IPS-NIHi11 (cell line): ENCODE data around the gene RPS2.

Experiments
- DNase-seq: peaks from one replicate; pipeline ENCODE4 v3.0.0; 2012; ENCODE audit warnings: mixed read lengths, low spot score

RPS2 gene

DNA sequence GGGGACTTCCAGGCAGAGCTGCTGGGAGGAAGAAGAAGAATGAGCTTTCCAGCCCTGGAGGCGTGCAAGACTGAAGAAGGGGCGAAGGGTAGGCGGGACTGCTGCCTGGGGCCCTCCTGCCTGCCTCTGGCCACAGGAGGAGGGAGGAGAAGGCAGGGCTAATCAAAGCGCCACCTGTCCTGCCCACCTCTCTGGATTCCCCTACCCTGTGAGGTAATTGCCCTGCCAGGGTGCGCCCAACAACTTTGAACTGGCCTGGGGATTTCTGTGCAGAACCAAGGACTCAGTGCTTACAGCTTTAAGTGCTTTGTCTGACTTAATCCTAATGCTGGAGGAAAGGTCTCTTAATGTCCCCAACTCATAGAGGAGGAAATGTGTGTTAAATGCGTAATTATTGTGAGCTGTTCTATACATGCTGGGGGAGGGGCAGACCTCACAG, 16.8 kb upstream of the RPS2 start, which contains the start of gene NOXO1:
Gene NOXO1, minus strand, starts transcription at position 72 of the 439 bp plus-strand sequence. CDS start 290 bp downstream, outside the sequence.
- DNase-seq: no peak

DNA sequence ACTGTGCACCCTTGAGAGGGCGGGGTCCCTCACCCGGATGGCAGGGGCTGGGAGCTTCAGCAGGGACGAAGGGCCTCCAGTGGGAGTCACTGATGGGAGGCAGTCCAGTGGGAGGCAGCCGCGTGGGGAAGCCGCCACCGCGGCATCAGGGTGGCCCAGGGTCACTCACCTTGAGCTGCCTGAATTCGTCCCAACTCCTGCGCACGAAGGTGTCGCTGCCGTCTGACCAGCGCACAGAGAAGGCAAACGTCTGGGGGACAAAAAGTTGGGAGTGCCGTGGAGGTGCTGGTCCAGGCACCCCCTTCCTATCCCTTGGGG, 16.1 kb upstream of the RPS2 start:
- no peak for DNase-seq

GRCh38 chr16:1980030-1980769, 15.6 kb upstream of the RPS2 start:
- DNase-seq: no peak

GRCh38 chr16:1979271-1980029, 14.8 kb upstream of the RPS2 start:
- peak; percentile 88 for DNase-seq

DNA sequence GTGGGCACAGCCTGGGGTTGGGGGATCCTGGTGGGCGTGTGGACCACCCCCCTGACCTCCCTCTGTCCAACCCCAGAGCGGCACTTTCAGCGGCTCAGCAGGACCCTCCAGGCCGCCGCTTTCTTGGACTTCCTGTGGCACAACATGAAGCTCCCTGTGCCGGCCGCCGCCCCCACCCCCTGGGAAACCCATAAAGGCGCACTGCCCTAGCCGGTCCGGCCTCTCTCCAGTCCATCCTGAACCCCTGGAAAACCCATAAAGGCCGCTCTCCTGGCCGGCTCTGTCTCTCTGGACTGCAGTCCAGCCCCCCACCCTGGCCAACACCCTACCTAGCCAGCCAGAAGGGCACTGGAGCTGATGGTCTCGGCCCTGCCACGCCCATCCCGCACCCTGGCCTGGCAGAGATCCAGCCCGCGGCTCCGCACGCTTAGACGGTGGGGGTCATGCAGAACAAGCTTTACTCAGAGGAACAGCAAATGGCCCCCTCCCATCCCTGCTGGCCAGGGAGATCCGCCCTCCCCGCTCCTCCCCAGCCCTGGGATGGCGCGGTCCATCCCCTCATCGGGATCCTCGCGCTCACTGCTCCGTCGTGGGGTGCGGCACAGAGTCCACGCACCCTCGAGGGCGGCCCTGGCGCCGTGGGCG, 14.0 kb upstream of the RPS2 start:
- peak; percentile 59 for DNase-seq

- DNase-seq: no peak
These were observed 13.2 kb upstream of the RPS2 start for GRCh38 chr16:1977875-1978268.

DNA sequence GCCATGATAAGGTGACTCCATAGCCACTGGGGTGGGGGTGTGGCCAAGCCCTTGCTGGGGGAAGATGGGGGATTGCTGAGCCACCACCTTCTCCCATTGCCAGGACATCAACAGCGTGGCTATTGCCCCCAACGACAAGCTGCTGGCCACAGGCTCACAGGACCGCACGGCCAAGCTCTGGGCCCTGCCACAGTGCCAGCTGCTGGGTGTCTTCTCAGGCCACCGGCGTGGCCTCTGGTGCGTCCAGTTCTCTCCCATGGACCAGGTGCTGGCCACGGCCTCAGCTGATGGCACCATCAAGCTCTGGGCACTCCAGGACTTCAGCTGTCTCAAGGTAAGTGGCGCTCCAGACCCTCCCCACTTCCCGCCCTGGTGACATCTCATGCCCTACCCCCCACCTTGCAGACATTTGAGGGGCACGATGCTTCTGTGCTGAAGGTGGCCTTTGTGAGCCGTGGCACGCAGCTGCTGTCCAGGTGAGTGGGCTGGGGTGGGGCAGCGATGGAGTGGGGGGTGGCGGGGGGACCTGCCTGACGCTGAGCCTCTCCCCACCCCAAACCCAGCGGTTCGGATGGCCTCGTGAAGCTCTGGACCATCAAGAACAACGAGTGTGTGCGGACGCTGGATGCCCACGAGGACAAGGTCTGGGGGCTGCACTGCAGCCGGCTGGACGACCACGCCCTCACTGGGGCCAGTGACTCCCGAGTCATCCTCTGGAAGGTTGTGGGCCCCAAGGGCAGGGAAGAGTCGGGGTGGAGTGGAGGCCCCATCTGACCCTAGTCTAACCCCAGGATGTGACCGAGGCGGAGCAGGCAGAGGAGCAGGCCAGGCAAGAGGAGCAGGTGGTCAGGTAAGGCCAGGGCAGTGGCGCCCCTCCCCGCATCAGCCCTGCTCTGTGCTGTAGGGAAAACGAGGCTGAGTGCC, 12.6 kb upstream of the RPS2 start:
- no peak for DNase-seq

GRCh38 chr16:1976216-1976520, 11.5 kb upstream of the RPS2 start:
- no peak for DNase-seq

GRCh38 chr16:1975432-1976215, 11.0 kb upstream of the RPS2 start:
- DNase-seq: no peak

DNA sequence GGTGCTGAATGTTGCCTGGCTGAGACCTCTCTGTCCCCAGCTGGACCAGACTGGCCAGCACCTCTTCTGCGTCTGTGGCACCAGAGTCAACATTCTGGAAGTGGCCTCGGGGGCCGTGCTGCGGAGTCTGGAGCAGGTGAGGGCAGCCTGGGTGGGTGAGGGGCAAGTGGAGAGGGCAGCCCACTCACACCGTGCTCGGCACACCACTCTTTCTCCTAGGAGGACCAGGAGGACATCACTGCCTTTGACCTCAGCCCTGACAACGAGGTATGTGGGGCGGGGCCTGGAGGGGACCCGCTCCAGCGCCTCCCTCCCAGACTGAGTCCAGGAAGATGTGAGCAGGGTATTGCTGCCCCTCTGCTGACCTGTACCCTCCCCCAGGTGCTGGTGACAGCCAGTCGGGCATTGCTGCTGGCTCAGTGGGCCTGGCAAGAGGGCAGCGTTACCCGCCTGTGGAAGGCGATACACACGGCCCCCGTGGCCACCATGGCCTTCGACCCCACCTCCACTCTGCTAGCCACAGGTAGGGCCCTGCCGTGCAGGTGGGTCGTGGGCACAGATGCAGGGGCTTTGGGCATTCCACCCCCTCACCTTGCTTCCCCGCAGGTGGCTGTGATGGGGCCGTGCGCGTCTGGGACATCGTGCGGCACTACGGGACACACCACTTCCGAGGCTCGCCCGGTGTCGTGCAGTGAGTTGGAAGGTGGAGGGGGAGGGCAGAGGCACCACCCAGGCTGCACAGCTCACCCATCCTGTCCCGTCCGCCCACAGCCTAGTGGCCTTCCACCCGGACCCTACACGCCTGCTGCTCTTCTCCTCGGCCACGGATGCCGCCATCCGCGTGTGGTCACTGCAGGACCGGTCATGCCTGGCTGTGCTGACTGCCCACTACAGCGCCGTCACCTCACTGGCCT, 9.8 kb upstream of the RPS2 start:
- DNase-seq: no peak

GRCh38 chr16:1973461-1974156, 9.0 kb upstream of the RPS2 start:
- no peak for DNase-seq

DNA sequence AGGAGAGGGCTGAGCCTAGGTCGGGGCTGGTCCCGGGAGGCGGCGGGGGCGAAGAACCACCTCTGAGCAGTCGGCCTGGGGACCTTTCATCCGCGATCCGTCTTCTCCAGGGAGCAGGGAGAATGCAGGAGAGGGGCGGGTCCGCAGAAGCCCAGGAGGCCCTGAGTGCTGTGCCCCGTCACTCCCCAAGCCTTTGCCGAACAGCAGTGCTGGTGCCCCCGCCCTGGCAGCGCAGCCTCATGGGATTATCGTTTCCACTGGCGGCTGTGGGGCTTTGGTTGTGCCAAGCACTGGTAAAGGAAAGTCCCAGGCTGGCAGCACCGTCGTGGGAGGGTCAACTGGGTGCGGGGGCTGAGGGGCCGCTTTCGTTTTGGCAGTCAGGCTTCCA, 7.9 kb upstream of the RPS2 start:
- DNase-seq: no peak

DNA sequence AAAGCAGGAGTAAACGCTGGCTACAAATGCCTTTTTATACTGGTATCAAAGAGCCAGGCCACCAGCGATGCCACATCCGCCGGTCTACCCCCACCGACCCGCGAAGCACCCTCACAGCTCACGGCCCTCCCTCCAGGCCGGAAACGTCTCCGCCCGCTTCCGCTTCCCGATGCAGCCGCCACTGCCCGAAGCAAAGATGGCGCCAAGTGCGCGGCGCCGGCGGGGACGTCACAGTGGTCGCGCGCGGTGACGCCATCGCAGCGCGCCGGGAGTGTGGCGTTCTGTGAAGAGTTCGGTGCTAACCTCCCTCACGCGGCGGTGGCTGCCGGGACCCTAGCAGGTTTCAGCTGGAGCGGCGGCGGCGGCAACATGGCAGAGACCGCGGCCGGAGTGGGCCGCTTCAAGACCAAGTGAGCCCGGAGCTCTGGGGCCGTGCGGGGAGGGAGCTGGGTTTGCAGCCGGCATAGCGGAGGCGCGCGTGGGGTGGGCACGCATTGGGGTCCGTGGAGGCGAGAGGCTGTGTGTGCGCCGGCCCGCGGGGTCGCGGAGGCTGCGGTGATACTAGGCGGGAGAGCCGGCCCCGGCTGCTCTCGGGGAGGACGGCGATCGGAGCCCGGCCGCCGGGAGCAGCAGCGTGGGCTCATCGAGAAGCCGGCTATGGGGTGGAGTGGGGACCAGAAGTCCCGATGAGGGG, 7.3 kb upstream of the RPS2 start, which contains the start of gene TBL3:
Gene TBL3, plus strand, starts transcription at position 258 of the 694 bp plus-strand sequence. Its CDS starts 112 bp downstream, at position 370.
- peak; percentile 96 for DNase-seq

DNA sequence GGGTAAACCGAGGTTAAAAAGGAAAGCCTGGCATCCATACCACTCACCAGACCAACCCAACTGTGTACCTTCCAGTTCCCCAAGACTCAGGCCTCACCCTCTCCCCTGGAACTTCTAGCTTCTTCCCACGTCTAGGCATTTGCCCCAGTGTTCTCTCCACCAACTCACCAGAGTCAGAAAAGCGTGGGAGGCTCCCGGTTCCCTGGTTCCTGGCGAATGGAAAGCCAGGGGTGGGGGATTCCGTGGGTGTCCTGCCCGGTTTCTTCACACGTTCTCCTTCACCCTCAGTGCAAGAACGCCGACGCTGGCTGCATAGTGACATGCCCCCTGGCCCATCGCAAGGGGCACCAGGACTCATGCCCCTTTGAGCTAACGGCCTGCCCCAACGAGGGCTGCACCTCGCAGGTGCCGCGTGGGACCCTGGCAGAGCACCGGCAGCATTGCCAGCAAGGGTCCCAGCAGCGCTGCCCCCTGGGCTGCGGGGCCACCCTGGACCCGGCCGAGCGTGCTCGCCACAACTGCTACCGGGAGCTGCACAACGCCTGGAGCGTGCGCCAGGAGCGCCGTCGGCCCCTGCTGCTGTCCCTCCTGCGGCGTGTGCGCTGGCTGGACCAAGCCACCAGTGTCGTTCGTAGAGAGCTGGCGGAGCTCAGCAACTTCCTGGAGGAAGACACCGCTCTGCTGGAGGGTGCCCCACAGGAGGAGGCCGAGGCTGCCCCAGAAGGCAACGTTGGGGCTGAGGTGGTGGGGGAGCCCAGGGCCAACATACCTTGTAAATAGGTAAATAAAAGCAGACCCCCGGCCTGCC, 3.7 kb upstream of the RPS2 start:
- DNase-seq: no peak

GRCh38 chr16:1966460-1966859, 1.8 kb upstream of the RPS2 start, which contains the start of gene RNF151:
Gene RNF151 (plus strand): TSS chr16:1966856. CDS start chr16:1966882, 26 bp downstream.
- no peak for DNase-seq

DNA sequence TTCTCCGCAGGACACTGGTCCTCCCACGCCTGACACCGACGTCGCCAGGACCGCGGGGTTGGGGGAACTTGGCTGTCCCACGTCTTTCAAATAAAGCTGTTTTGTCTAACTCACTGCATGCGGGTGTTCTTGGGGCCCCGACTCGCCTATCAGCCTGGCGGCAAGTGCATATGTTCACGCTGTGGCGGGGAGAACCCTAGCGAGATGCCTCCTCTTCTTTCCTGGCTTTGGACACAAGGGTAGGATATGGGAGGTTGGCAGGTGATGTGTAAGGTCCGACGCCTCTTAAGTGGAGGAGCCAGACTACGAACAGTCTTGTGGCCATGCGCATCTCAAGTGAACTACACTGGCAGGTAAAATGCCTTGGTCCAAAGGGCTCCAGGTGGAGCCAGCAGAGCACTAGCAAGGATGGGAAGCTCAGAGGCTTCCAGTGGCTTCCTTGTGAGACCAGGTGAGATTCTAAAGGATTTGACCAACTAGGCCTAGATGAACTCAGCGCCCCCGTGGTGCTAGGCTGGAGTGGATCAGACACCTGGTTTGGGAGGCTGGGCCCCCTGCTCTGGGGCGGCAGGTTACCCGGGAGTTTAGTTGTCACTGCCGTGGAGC, 873 bp upstream of the RPS2 start:
- no peak for DNase-seq

DNA sequence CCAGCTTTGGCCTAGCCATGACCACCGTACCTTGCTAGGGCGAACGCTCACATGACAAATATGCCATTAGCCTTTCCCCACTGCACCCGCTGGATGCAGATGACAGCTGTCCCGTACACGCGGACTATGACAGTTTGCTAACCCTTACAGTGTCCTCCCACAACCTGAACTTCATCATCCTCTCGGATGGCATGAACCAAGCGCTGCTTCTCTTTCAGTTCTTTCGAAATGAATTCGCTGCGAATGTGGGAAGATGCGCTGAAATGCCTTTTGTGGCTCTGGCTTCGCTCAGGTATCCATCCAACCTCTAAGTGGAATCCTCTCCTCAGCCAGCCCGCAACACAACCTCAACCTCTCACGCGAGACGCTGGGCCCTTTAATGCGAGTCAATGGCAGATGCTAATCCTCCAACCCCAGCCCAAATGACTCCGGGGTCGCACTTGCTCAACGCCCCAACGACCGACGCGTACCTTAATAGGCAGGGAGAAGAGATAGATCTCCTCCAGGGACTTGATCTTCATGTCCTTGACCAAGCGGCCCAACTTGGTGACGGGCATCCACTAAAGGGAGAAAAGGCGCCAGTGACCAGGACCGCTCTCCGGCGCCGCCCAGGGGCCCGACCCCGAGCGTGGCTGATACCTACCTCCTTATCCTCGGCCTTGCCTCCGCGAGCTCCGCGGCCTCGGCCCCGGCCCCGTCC, 670 bp downstream of the RPS2 start:
- DNase-seq: no peak
